ENCODE measurements around the gene PFN1. TPM values are rescaled to one million over a fixed set of nuclear protein-coding genes. Genes with fewer than 3 reads are reported as not detected.

The PFN1 gene
- total and polyA plus RNA-seq, 9 of the 15 experiments (the other 6 are each of a cell fraction or from before 2014, with no cell fraction given): 60.5 to 1,479 (median 456) TPM

DNA sequence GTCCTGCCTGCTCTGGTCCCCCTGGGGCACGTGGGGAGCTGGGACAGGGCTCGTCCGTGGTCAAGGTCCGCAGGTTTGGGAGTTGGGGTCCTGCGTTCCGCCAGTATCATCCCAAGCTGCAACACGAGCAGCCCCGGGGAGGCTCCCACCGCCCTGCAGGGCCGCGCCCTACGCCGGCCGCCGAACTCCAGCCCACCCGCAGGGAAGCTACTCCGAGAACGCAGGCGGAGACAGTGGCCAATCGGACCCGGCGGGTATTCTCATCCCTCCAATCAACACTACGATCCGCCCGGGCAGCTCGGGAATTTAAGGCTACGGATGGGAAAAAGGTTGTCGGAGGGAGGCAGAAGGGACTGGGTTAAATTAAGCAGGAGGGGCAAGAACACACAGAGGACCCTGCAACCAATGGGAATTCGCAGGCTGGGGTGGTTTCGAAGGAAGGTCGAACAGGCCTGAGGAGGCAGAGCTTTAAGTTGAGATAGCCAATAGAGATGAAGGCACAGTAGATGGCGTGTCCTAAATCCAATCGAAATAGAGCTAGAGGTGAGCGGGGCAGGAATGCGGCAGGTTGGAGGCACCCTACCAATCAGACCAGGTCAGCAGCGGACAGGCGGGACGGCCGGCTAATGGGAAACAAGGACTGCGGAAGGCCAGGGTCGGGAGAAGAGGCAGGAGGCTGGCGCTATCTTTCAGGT is 18.7 kb upstream of the PFN1 start (continued):
- TF ChIP-seq ZNF143 (CRISPR knock-in tag; IDR thresholded peaks at IDR 0.05): 0 out of 2 replicates have a peak, but pooled peaks have one; percentile 16
- TF ChIP-seq TAF1 (IDR thresholded peaks at IDR 0.05; ENCODE audit: control insufficient read depth, extremely low read depth, insufficient read depth, low read length, severe bottlenecking): no peak
- TF ChIP-seq TEAD4 (IDR thresholded peaks at IDR 0.05; ENCODE audit: low read length): peak; percentile 74
- TF ChIP-seq TEAD4 (CRISPR knock-in tag; IDR thresholded peaks at IDR 0.05; ENCODE audit: borderline replicate concordance): no peak
- no peak for TF ChIP-seq RFX1 (IDR thresholded peaks at IDR 0.05)
- TF ChIP-seq GATAD2B (IDR thresholded peaks at IDR 0.05; ENCODE audit: borderline replicate concordance): no peak
- TF ChIP-seq, protein P1, sequence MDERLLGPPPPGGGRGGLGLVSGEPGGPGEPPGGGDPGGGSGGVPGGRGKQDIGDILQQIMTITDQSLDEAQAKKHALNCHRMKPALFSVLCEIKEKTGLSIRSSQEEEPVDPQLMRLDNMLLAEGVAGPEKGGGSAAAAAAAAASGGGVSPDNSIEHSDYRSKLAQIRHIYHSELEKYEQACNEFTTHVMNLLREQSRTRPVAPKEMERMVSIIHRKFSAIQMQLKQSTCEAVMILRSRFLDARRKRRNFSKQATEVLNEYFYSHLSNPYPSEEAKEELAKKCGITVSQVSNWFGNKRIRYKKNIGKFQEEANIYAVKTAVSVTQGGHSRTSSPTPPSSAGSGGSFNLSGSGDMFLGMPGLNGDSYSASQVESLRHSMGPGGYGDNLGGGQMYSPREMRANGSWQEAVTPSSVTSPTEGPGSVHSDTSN (CRISPR knock-in tag; IDR thresholded peaks at IDR 0.05; ENCODE audit: low read depth): peak; percentile 89
- TF ChIP-seq, protein P1 (tag; conservative IDR thresholded peaks at IDR 0.05; ENCODE audit: low read depth): peak; percentile 99
- TF ChIP-seq RFX7 (CRISPR knock-in tag; IDR thresholded peaks at IDR 0.05): no peak
- no peak for TF ChIP-seq ZNF318 (IDR thresholded peaks at IDR 0.05; ENCODE audit: borderline replicate concordance in 1 of 2, low read depth in 1 of 2)
- TF ChIP-seq GABPB1 (CRISPR knock-in tag; IDR thresholded peaks at IDR 0.05): peak; percentile 54
- no peak for TF ChIP-seq ZNF764 (CRISPR knock-in tag; IDR thresholded peaks at IDR 0.05; ENCODE audit: low read depth)
- no peak for TF ChIP-seq FOXM1 (IDR thresholded peaks at IDR 0.05; ENCODE audit: low read depth)
- TF ChIP-seq FOXM1 (CRISPR knock-in tag; IDR thresholded peaks at IDR 0.05; ENCODE audit: low read depth): no peak
- TF ChIP-seq, protein P2, sequence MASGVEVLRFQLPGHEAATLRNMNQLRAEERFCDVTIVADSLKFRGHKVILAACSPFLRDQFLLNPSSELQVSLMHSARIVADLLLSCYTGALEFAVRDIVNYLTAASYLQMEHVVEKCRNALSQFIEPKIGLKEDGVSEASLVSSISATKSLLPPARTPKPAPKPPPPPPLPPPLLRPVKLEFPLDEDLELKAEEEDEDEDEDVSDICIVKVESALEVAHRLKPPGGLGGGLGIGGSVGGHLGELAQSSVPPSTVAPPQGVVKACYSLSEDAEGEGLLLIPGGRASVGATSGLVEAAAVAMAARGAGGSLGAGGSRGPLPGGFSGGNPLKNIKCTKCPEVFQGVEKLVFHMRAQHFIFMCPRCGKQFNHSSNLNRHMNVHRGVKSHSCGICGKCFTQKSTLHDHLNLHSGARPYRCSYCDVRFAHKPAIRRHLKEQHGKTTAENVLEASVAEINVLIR (CRISPR knock-in tag; IDR thresholded peaks at IDR 0.05): no peak
- TF ChIP-seq KLF1 (tag; IDR thresholded peaks at IDR 0.05): 0 out of 2 replicates have a peak, but pooled peaks have one; percentile 35
